NT2/D1 (cell line): ENCODE data around the gene COMT.

Experiments
- SUZ12 ChIP-seq: IDR thresholded peaks from 2 replicates; pipeline ENCODE4 v1.6.1; 2011; ENCODE audit not compliant: insufficient read length, insufficient read depth; ENCODE audit errors: extremely low read depth
- YY1 ChIP-seq: IDR thresholded peaks from 2 replicates; pipeline ENCODE4 v1.6.1; 2011; ENCODE audit not compliant: insufficient read length, insufficient read depth
- ZNF274 ChIP-seq: IDR thresholded peaks from 2 replicates; pipeline ENCODE4 v1.6.1; 2011; ENCODE audit warnings: mild to moderate bottlenecking, low read depth, low read length

- no peak for TF ChIP-seq SUZ12
- no peak for TF ChIP-seq ZNF274
- TF ChIP-seq YY1, result no peak
Measured at GRCh38 chr22:19900707-19901436, 40.7 kb upstream of the COMT start.
